EL (cell line): ENCODE data around the gene TRIM2.
A peak's percentile ranks its signal among the peaks of the same experiment; 100 is the strongest.

ENCODE experiments used
- DNase-seq: peaks from one replicate; pipeline ENCODE4 v3.0.0-alpha.2; 2016

TRIM2 gene

DNA sequence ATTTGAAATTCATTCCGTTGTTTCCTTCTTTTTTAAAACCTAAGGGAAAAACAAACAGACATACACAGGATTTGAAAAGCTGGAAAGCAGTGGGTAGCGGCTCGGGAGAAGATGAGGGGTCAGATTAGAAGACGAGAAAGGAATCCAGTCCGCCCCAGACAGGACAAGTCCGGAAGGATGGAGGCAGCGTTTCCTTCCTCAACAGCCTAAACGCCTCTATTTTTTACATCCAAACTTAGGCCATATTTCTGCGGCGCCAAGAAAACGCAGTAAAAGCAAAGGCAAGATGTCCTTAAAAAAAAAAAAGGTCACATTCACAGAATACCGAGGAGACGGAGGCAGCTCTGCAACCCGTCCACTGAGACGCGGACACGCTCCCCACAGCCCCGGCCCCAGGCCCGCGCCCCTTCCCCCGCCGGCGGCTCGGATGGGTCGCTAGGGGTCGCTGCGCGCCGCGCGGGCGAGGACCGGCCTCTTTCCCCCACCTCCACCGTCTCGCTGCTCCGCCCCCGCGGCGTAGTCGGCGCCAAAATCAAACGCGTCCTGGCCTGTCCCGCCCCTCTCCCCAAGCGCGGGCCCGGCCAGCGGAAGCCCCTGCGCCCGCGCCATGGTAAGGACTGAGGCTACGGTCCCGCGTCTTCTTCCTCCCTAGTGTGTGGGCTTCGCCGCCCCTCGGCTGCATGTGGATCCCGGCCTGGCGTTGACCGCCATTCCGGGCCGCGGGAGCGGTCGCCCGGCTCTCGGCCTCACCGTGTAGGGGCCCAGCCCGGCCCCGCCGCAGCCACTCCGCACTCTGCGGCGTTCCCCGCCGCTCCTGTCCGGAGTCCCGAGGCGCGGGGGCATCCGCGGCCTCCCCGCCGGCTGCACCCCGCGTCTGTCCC, 140.1 kb downstream of the TRIM2 start, which contains the start of gene MND1:
TSS of gene MND1 (plus strand) at position 558 of the 881 bp plus-strand sequence. CDS start at position 608, 50 bp downstream.
- peak; percentile 87 for DNase-seq

- peak; percentile 71 for DNase-seq
Observed at GRCh38 chr4:153345012-153345981, 141.1 kb downstream of the TRIM2 start.

- DNase-seq: no peak
Observed at GRCh38 chr4:153346031-153346430, 141.8 kb downstream of the TRIM2 start.

GRCh38 chr4:153346563-153346962, 142.3 kb downstream of the TRIM2 start:
- no peak for DNase-seq

DNA sequence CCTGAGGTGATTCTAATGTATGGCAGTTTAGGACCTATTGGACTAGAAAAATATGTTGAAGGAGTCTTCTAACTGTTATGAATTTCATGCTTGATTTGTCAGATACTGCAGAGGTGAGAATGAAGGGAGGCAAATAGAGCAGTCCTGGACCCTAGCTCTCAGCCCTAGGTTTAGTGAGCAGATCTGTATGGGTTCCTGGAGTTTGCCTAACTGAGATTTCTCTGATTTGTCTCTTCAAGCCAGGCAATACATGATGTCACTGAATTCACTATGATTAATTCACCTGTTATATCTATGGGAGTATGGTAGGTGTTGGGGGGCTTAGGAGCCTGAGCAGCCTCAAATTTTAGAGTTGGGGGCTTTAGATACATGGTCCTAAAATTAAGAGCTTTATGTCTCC, 142.9 kb downstream of the TRIM2 start:
- DNase-seq: no peak

GRCh38 chr4:153348006-153348405, 143.8 kb downstream of the TRIM2 start:
- DNase-seq: peak; percentile 26

DNA sequence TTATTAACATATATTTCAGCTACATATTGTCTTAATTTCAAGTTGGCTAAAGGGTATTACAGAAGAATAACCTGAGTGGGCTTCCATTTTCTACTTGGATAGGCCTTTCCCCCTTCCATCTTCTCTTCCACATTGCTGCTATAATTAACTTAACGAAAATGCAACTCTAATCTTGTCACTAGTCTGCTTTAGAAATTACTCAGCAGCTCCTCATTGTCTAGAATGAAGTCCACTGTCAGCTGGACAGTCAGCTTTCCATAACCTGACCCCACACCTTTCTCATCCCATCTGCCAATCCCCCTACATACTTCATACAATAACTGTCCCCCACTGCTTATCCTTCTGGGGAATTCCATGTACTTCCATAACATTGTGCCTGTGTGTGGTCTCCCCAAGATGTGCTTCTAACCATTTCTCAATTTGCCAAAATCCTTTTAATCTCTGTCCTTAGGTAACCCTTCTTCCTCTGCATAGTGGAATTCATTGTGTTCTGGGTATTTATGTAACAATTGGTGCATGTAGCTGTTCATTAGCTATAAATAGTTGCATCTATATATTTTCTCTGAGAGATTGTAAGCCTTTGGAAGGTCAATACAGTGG, 145.1 kb downstream of the TRIM2 start:
- no peak for DNase-seq

GRCh38 chr4:153362184-153362583, 157.9 kb downstream of the TRIM2 start:
- DNase-seq: no peak

GRCh38 chr4:153364061-153364460, 159.8 kb downstream of the TRIM2 start:
- no peak for DNase-seq

- no peak for DNase-seq
Observed at GRCh38 chr4:153365003-153365402, 160.8 kb downstream of the TRIM2 start.

- DNase-seq: no peak
Observed at GRCh38 chr4:153366486-153366885, 162.2 kb downstream of the TRIM2 start.

- DNase-seq: no peak
Observed at GRCh38 chr4:153367092-153367491, 162.8 kb downstream of the TRIM2 start.

DNA sequence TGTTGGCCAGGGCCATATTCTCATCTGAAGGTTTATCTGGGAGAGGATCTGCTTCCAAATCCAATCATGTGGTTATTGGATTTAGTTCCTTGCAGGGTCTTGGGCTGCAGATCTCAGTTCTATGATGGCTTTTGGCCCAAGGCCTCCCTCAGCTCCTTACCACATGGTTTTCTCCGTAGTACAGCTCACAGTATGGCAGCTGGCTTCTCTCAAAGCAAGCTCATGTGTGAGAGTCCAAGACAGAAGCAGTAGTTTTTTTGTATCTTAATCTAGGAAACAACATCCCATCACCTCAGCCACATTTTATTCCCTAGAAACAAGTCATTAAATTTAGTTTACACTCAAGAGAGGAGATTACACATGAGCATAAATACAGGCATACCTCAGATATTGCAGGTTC, 164.8 kb downstream of the TRIM2 start:
- no peak for DNase-seq

GRCh38 chr4:153371701-153372234, 167.5 kb downstream of the TRIM2 start:
- no peak for DNase-seq

- no peak for DNase-seq
Observed at GRCh38 chr4:153372967-153373562, 168.8 kb downstream of the TRIM2 start.

DNA sequence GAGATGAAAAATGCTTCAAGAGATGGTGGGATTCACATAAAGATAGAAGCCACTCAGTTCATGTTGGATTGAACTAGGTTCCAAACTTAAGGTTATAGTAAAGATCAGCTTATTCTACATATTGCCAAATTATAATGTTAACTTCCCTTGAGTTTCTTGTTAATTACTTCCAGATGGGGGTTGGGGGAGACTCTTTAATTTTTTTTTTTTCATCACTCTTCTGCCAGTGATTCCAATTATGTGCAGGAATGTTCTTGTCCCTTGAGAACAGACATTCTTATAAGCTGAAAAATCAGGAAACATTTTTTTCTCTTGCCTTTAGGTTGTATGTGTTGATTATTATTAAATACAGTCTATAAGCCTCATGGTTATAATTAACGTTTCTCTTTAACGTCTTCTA, 170.2 kb downstream of the TRIM2 start:
- DNase-seq: no peak

- no peak for DNase-seq
Observed at GRCh38 chr4:153375303-153375702, 171.1 kb downstream of the TRIM2 start.

DNA sequence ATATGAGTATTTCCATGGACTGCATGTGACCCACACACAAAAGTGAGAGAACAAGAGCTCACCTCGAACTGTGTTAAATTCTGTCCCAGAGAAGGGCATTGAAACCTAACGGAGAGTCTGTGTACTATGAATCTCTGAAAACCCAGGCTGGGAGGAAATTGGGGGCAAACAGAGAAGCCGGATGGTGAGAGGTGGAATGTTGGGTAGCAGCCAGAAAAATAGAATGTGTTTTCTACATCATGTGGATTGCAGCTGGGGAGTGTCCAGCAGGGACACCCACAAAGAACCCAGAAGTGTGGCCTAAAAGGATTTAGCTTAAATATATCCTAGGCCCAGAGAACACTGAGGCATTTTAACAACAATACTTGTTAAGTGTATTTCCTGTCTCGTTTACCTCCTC, 178.9 kb downstream of the TRIM2 start:
- peak; percentile 27 for DNase-seq

DNA sequence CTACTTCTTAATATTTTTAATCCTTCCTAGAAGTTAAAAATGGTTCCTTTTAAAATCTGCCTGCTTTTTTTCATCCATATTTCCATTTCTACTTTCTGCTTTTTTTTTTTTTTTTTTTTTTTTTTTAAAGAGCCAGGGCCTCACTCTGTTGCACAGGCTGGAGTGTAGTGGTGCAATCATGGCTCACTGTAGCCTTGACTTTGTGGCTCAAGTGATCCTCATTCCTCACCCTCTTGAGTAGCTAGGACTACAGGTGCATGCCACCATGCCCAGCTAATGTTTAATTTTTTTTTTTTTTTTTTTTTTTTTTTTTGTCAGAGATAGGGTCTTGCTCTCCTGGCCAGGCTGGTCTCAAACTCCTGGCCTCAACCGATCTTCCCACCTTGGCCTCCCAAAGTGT, 179.9 kb downstream of the TRIM2 start:
- DNase-seq: no peak

GRCh38 chr4:153385784-153386183, 181.5 kb downstream of the TRIM2 start:
- DNase-seq: no peak

DNA sequence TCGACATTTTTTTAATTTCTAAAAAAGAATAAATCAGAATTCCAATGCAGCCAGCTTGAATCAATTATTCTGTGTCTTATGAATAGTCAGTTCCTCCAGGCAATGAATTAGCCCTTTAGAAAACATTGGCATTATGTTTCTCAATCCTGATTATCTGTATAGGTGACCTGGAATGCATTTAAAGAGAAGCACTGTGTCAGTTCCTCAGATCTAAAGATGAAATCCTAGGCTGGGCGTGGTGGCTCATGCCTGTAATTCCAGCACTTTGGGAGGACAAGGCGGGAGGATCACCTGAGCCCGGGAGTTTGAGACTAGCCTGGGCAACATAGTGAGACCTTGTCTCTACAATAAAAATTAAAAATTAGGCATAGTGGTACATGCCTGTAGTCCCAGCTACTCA, 183.7 kb downstream of the TRIM2 start:
- no peak for DNase-seq
